Smooth muscle cell (in vitro differentiated cells): ENCODE measurements around the gene BMAL1. TPM values are rescaled to one million over a fixed set of nuclear protein-coding genes. Genes with fewer than 3 reads are reported as not detected.

Experiments used
- DNase-seq: peaks from one replicate; lab custom pipeline; 2025; ENCODE audit not compliant: unreplicated experiment; lab: John Stamatoyannopoulos, UW
- H2AFZ ChIP-seq: fragments of 200-600 bp; sonication (generic); 2 replicates; pipeline ENCODE4 v1.6.0; 2016; ENCODE audit warnings: antibody characterized with exemption, low read depth, mild to moderate bottlenecking
- H3F3A ChIP-seq: fragments of 200-600 bp; sonication (generic); 2 replicates; pipeline ENCODE4 v1.6.0; 2017; ENCODE audit warnings: antibody characterized with exemption, low read depth
- H3K27ac ChIP-seq: fragments of 200-600 bp; sonication (generic); 2 replicates; pipeline ENCODE4 v1.5.1; 2016; ENCODE audit warnings: low read depth, mild to moderate bottlenecking
- H3K27me3 ChIP-seq: fragments of 200-600 bp; sonication (generic); 2 replicates; pipeline ENCODE4 v1.6.1; 2016; ENCODE audit warnings: low read depth, mild to moderate bottlenecking
- H3K36me3 ChIP-seq: fragments of 200-600 bp; sonication (generic); 2 replicates; pipeline ENCODE4 v1.5.1; 2016; ENCODE audit warnings: low read depth
- H3K4me1 ChIP-seq: fragments of 200-600 bp; sonication (generic); 2 replicates; pipeline ENCODE4 v1.5.1; 2016; ENCODE audit warnings: low read depth
- H3K4me2 ChIP-seq: fragments of 200-600 bp; sonication (generic); 2 replicates; pipeline ENCODE4 v1.6.0; 2016; ENCODE audit warnings: mild to moderate bottlenecking
- H3K4me3 ChIP-seq: fragments of 200-600 bp; sonication (generic); 2 replicates; pipeline ENCODE4 v1.5.1; 2016; ENCODE audit warnings: mild to moderate bottlenecking
- H3K79me2 ChIP-seq: fragments of 200-600 bp; sonication (generic); 2 replicates; pipeline ENCODE4 v1.6.0; 2016; ENCODE audit warnings: low read depth, mild to moderate bottlenecking
- H3K9ac ChIP-seq: fragments of 200-600 bp; sonication (generic); 2 replicates; pipeline ENCODE4 v1.6.0; 2016; ENCODE audit warnings: low read depth
- H3K9me3 ChIP-seq: fragments of 200-600 bp; sonication (generic); replicated peaks from 2 replicates; pipeline ENCODE4 v1.5.1; 2016; ENCODE audit warnings: low read depth
- H4K20me1 ChIP-seq: fragments of 200-600 bp; sonication (generic); 2 replicates; pipeline ENCODE4 v1.6.0; 2016; ENCODE audit warnings: low read depth
- CTCF ChIP-seq: fragments of 200-600 bp; sonication (generic); IDR thresholded peaks from 2 replicates; pipeline ENCODE4 v1.5.1; 2017; ENCODE audit warnings: borderline replicate concordance, mild to moderate bottlenecking, antibody characterized with exemption; ENCODE audit not compliant: insufficient read depth, poor library complexity, severe bottlenecking
- WGBS: methylation state at CpG from one replicate; pipeline ENCODE4 v1.1.7; 2016; ENCODE audit warnings: low lambda C conversion rate; 5-methylcytosine and 5-hydroxymethylcytosine counted together
- polyA plus RNA-seq: library from polyadenylated mRNA; unstranded; fragments of >200 nt; fragmentation: Nextera tagmentation; extraction: Ambion mirVana; gene quantifications from 2 replicates; pipeline ENCODE4 v1.2.1, GENCODE V29; 2016
- total RNA-seq: library from RNA; depleted of rRNA; stranded (reverse); fragments of >200 nt; gene quantifications from 2 replicates; pipeline ENCODE4 v1.2.3, GENCODE V29; 2014

BMAL1 gene
- total and polyA plus RNA-seq, 2 experiments from 2014 or later: 9.9 to 24.5 TPM

- no peaks in the 10 kb centered on the region for H3K27me3 ChIP-seq
- no peak for DNase-seq
- 0% methylated on average over 1 of the region's 1 CpG for WGBS
- no peaks in the 10 kb centered on the region for H4K20me1 ChIP-seq
- H3K4me1 ChIP-seq: peaks cover 16% of the 10 kb centered on the region
- H3K9me3 ChIP-seq: no peaks in the 10 kb centered on the region
- no peak for TF ChIP-seq CTCF
- H2AFZ ChIP-seq: no peak overlapping the region
- no peak overlapping the region for H3K9ac ChIP-seq
- peaks cover 4% of the 10 kb centered on the region for H3F3A ChIP-seq
- H3K4me2 ChIP-seq: no peak overlapping the region
- peak overlapping the region; percentile 95 for H3K27ac ChIP-seq
- H3K79me2 ChIP-seq: no peaks in the 10 kb centered on the region
- no peaks in the 10 kb centered on the region for H3K36me3 ChIP-seq
- no peak overlapping the region for H3K4me3 ChIP-seq
Measured at GRCh38 chr11:13258855-13259254, 18.7 kb upstream of the BMAL1 start.

- no peaks in the 10 kb centered on the region for H3K79me2 ChIP-seq
- H3K4me1 ChIP-seq: peaks cover 16% of the 10 kb centered on the region
- no peak overlapping the region for H3K4me3 ChIP-seq
- peaks cover 4% of the 10 kb centered on the region for H3F3A ChIP-seq
- no peaks in the 10 kb centered on the region for H3K27me3 ChIP-seq
- no peak overlapping the region for H2AFZ ChIP-seq
- H3K9me3 ChIP-seq: no peaks in the 10 kb centered on the region
- no peaks in the 10 kb centered on the region for H3K36me3 ChIP-seq
- WGBS: 61% methylated on average over 4 of the region's 4 CpGs
- peak overlapping the region; percentile 95 for H3K27ac ChIP-seq
- TF ChIP-seq CTCF: no peak
- H3K9ac ChIP-seq: no peak overlapping the region
- no peak overlapping the region for H3K4me2 ChIP-seq
- no peak for DNase-seq
- H4K20me1 ChIP-seq: no peaks in the 10 kb centered on the region
Measured at GRCh38 chr11:13259374-13259773, 18.2 kb upstream of the BMAL1 start.

- Histone ChIP-seq H3K36me3 (no peaks in the 10 kb centered on the region), H3K27ac (peak overlapping the region; percentile 95), H3K27me3 (no peaks in the 10 kb centered on the region), H3K4me2 (peak overlapping the region; percentile 11), H2AFZ (no peak overlapping the region), H3K4me1 (peaks cover 16% of the 10 kb centered on the region), H3K9ac (peak overlapping the region; percentile 62), H3K4me3 (no peak overlapping the region), H3F3A (peaks cover 4% of the 10 kb centered on the region), H4K20me1 (no peaks in the 10 kb centered on the region), H3K79me2 (no peaks in the 10 kb centered on the region), H3K9me3 (no peaks in the 10 kb centered on the region)
- DNase-seq: no peak
- TF ChIP-seq CTCF: no peak
- WGBS: 74% methylated on average over 7 of the region's 7 CpGs
Measured at GRCh38 chr11:13260201-13260962, 17.2 kb upstream of the BMAL1 start.

GRCh38 chr11:13260963-13261588 is 16.5 kb upstream of the BMAL1 start:
- Histone ChIP-seq H3F3A (peaks cover 4% of the 10 kb centered on the region), H2AFZ (no peak overlapping the region), H3K36me3 (no peaks in the 10 kb centered on the region), H3K9me3 (no peaks in the 10 kb centered on the region), H3K9ac (peak overlapping the region; percentile 62), H3K4me2 (peak overlapping the region; percentile 11), H3K4me1 (peaks cover 16% of the 10 kb centered on the region), H4K20me1 (no peaks in the 10 kb centered on the region), H3K79me2 (no peaks in the 10 kb centered on the region), H3K27me3 (no peaks in the 10 kb centered on the region), H3K4me3 (no peak overlapping the region), H3K27ac (peak overlapping the region; percentile 95)
- no peak for TF ChIP-seq CTCF
- DNase-seq: no peak
- 78% methylated on average over 16 of the region's 16 CpGs for WGBS
